GM12801 (cell line): ENCODE data around the gene IGSF21.

Experiments used
- CTCF ChIP-seq: IDR thresholded peaks from one replicate; pipeline ENCODE4 v1.5.1; 2011; ENCODE audit warnings: control low read depth; ENCODE audit not compliant: insufficient read length; ENCODE audit errors: extremely low read depth

IGSF21 gene

GRCh38 chr1:18144062-18144461, 36.5 kb downstream of the IGSF21 start:
- no peak for TF ChIP-seq CTCF

GRCh38 chr1:18144916-18145647, 37.5 kb downstream of the IGSF21 start:
- no peak for TF ChIP-seq CTCF

GRCh38 chr1:18145851-18146618, 38.4 kb downstream of the IGSF21 start:
- TF ChIP-seq CTCF = no peak

GRCh38 chr1:18146886-18147285, 39.3 kb downstream of the IGSF21 start:
- no peak for TF ChIP-seq CTCF

DNA sequence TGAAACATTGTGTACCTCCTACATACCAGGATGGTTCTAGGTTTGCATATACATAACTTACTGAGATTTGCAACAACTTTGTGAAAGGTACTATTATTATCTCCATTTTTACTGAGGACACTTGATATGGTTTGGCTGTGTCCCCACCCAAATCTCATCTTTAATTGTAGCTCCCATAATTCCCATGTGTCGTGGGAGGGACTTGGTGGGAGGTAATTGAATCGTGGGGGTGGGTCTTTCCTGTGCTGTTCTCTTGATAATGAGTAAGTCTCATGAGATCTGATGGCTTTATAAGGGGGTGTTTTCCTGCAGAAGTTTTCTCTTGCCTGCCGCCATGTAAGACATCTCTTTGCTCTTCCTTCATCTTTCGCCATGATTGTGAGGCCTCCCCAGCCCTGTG, 40.1 kb downstream of the IGSF21 start:
- no peak for TF ChIP-seq CTCF

DNA sequence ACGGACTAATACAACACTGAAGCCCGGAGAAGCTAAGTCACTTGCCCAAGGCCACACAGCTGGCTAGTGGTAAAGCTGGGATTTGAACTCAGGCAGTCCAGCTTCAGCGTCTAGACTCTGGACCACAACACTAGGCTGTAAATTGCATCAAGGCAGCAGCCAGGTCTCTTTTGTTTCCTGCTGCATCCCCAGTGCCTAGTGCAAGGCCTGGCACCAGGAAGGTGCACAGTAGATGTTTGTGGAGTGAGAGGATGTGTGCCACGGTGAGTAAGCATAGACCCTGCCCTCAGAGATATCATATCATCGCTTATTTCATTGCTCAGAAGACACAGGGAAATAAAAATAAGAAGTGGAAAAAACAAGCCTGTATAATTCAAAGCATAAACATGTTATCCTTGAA, 40.9 kb downstream of the IGSF21 start:
- TF ChIP-seq CTCF = no peak

DNA sequence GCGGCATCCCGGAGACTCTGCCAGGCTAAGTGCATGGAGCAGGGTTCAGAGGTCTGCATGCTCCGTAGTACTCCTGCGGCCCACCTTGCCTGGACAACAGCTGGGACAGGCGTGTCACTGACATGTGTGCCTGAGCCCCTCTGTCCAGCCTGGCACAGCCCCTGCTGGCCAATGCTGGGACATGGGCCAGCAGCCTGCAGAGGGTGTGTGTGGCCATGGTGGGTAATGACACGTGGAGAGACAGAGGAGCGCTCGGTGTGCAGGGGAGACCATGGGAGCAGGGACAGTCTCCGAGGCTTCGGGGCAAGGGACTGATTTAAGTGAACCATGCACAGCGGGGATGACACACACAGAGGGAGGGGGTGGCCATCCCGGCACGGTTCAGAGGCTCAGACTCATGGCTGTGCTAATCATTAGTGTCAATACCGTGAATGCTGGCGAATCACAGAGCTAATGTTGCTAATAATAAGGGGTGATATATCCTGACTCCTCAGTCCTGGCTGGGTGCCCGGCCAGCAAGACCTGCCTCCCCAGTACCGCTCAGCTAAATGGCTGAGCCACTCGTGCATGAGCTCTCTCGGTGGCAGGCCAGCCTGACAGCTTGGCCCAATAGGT, 41.5 kb downstream of the IGSF21 start:
- no peak for TF ChIP-seq CTCF
